GM19328 (cell line): ENCODE measurements around the gene SLC44A2.
A peak's percentile ranks its signal among the peaks of the same experiment; 100 is the strongest.

Source experiments
- ATAC-seq: cut with Tn5 transposase; IDR thresholded peaks from one replicate; pipeline ENCODE4 v1.9.1; 2021; ENCODE audit warnings: mild to moderate bottlenecking, moderate library complexity; ENCODE audit not compliant: unreplicated experiment

The SLC44A2 gene

GRCh38 chr19:10625003-10625761 is at the start of gene SLC44A2:
Gene SLC44A2, plus strand, starts transcription at chr19:10625553. Its CDS starts 81 bp downstream, at chr19:10625634.
- ATAC-seq = no peak

GRCh38 chr19:10577951-10578350 is 47.4 kb upstream of the SLC44A2 start:
- ATAC-seq = no peak

GRCh38 chr19:10580979-10581631 is 44.2 kb upstream of the SLC44A2 start:
- no peak for ATAC-seq

- ATAC-seq = no peak
Observed at GRCh38 chr19:10582091-10582490, 43.3 kb upstream of the SLC44A2 start.

- no peak for ATAC-seq
Observed at GRCh38 chr19:10583036-10583776, 42.1 kb upstream of the SLC44A2 start.

- no peak for ATAC-seq
Observed at GRCh38 chr19:10586396-10586795, 39.0 kb upstream of the SLC44A2 start.

- ATAC-seq = no peak
Observed at GRCh38 chr19:10587022-10587838, 38.1 kb upstream of the SLC44A2 start, which contains the start of gene AP1M2. Gene AP1M2, minus strand, starts transcription at chr19:10587312. Its CDS starts 81 bp downstream, at chr19:10587231.

- ATAC-seq = no peak
Observed at GRCh38 chr19:10587839-10588150, 37.6 kb upstream of the SLC44A2 start.

- no peak for ATAC-seq
Observed at GRCh38 chr19:10593148-10593547, 32.2 kb upstream of the SLC44A2 start.

- no peak for ATAC-seq
Observed at GRCh38 chr19:10593820-10594637, 31.3 kb upstream of the SLC44A2 start.

- ATAC-seq = no peak
Observed at GRCh38 chr19:10600149-10600548, 25.2 kb upstream of the SLC44A2 start.

GRCh38 chr19:10601999-10602329 is 23.4 kb upstream of the SLC44A2 start:
- ATAC-seq = no peak

- ATAC-seq = peak; percentile 62
Observed at GRCh38 chr19:10602330-10603083, 22.8 kb upstream of the SLC44A2 start.

- no peak for ATAC-seq
Observed at GRCh38 chr19:10603084-10603872, 22.1 kb upstream of the SLC44A2 start.

GRCh38 chr19:10603873-10604459 is 21.4 kb upstream of the SLC44A2 start:
- no peak for ATAC-seq

GRCh38 chr19:10604460-10604980 is 20.8 kb upstream of the SLC44A2 start:
- no peak for ATAC-seq

GRCh38 chr19:10611907-10612306 is 13.4 kb upstream of the SLC44A2 start:
- ATAC-seq = no peak

GRCh38 chr19:10612499-10613119 is 12.7 kb upstream of the SLC44A2 start:
- no peak for ATAC-seq
